Choroid plexus epithelial cell (primary cell): ENCODE results near the gene TCF7L2.

Experiments
- DNase-seq: peaks from one replicate; pipeline ENCODE4 v3.0.0-alpha.2; 2010; ENCODE audit warnings: low read depth
- H3K4me3 ChIP-seq: 2 replicates; pipeline ENCODE4 v1.5.1; 2011; ENCODE audit warnings: low read depth, mild to moderate bottlenecking, control low read depth, low read length, moderate library complexity
- CTCF ChIP-seq: conservative IDR thresholded peaks from 2 replicates; pipeline ENCODE4 v1.5.1; 2011; ENCODE audit warnings: low read depth, mild to moderate bottlenecking, control low read depth, inconsistent platforms, low read length, moderate library complexity

Gene TCF7L2

GRCh38 chr10:113002449-113002777 lies 52.4 kb downstream of the TCF7L2 start:
- TF ChIP-seq CTCF = no peak
- no peak for DNase-seq
- no peak overlapping the region for H3K4me3 ChIP-seq

GRCh38 chr10:113003052-113003451 lies 53.0 kb downstream of the TCF7L2 start:
- H3K4me3 ChIP-seq = no peak overlapping the region
- no peak for TF ChIP-seq CTCF
- no peak for DNase-seq

GRCh38 chr10:113004069-113004618 lies 54.1 kb downstream of the TCF7L2 start:
- DNase-seq = no peak
- H3K4me3 ChIP-seq = no peak overlapping the region
- no peak for TF ChIP-seq CTCF

- no peak overlapping the region for H3K4me3 ChIP-seq
- no peak for DNase-seq
- TF ChIP-seq CTCF = no peak
Measured at GRCh38 chr10:113005380-113005779, 55.3 kb downstream of the TCF7L2 start.

- H3K4me3 ChIP-seq = no peak overlapping the region
- TF ChIP-seq CTCF = no peak
- no peak for DNase-seq
Measured at GRCh38 chr10:113006656-113007342, 56.8 kb downstream of the TCF7L2 start.

GRCh38 chr10:113007343-113007771 lies 57.3 kb downstream of the TCF7L2 start:
- DNase-seq = no peak
- no peak for TF ChIP-seq CTCF
- no peak overlapping the region for H3K4me3 ChIP-seq

GRCh38 chr10:113007821-113008220 lies 57.8 kb downstream of the TCF7L2 start:
- DNase-seq = peak; percentile 54
- no peak for TF ChIP-seq CTCF
- H3K4me3 ChIP-seq = no peak overlapping the region
